ENCODE results near the gene IP6K1. TPM values are rescaled to one million over a fixed set of nuclear protein-coding genes. Genes with fewer than 3 reads are reported as not detected.

IP6K1 gene
- total RNA-seq, 1 donor: 47.9 TPM

GRCh38 chr3:49807431-49808114 is 21.2 kb upstream of the IP6K1 start:
- DNase-seq (ENCODE audit: low read depth): no peak
- TF ChIP-seq, protein P1, sequence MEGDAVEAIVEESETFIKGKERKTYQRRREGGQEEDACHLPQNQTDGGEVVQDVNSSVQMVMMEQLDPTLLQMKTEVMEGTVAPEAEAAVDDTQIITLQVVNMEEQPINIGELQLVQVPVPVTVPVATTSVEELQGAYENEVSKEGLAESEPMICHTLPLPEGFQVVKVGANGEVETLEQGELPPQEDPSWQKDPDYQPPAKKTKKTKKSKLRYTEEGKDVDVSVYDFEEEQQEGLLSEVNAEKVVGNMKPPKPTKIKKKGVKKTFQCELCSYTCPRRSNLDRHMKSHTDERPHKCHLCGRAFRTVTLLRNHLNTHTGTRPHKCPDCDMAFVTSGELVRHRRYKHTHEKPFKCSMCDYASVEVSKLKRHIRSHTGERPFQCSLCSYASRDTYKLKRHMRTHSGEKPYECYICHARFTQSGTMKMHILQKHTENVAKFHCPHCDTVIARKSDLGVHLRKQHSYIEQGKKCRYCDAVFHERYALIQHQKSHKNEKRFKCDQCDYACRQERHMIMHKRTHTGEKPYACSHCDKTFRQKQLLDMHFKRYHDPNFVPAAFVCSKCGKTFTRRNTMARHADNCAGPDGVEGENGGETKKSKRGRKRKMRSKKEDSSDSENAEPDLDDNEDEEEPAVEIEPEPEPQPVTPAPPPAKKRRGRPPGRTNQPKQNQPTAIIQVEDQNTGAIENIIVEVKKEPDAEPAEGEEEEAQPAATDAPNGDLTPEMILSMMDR (IDR thresholded peaks at IDR 0.05; ENCODE audit: insufficient read depth, low read depth, low read length): no peak
- H3K4me3 ChIP-seq (ENCODE audit: low read depth, low read length): no peak overlapping the region

DNA sequence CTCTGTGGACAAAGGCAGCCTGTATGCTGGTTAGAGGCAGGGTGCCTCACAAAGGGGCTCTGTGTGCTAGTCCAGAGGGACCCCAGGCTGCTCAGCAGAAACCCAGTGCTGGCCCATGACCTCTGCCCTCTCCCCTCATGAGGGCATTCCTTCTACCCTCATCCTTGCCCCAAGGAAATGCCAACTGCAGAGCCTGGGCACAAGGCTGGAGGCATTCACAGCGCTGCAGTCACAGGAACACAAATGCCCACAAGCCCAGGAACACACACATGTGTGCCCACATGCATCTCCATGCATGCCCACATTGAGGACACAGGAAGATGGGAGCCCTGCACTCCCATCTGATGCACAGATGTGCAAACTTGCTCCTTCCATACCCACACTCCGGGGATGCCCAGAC is 20.5 kb upstream of the IP6K1 start:
- no peak overlapping the region for H3K4me3 ChIP-seq (ENCODE audit: low read depth, low read length)
- TF ChIP-seq, protein P1 (IDR thresholded peaks at IDR 0.05; ENCODE audit: insufficient read depth, low read depth, low read length): no peak
- DNase-seq (ENCODE audit: low read depth): no peak

DNA sequence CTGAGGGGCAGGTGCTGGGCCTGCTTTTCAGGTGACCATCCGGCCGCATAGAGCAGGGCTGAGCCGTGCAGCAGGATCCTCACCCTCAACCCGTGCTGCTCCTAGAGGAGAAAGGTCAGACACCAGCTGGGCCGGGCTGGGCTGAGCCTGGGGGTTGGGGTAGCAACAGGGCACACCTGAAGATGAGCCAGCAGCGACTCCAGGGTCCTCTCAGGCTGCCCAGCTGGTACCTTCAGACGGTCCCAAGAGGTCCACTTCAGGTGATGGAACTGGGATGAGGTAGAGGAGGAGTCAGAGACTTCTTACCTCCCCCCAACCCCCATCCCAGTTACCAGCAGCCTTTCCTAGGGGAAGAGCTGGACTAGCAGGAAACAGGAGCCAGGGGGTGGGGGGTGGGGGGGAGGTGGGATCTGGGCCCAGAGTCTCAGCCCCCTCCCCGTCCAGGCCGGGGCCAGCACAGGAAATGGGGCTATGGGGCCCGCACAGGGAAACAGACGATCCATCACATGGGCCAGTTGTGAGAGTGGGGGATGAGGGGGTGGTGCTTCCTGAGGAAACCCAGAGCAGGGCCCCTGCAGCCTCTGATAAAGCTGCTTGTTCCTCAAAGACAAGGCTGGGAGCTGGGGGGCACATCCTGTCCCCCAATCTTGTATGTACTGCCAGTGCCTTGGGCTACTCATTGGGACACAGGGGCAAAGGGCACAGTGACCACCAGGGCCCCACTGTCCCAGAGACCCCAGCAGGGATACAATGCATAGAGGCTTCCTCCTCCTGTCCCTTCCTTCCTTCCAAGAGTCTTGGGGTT is 19.8 kb upstream of the IP6K1 start:
- TF ChIP-seq, protein P1 (IDR thresholded peaks at IDR 0.05; ENCODE audit: insufficient read depth, low read depth, low read length): no peak
- DNase-seq (ENCODE audit: low read depth): peak; percentile 61
- no peak overlapping the region for H3K4me3 ChIP-seq (ENCODE audit: low read depth, low read length)

DNA sequence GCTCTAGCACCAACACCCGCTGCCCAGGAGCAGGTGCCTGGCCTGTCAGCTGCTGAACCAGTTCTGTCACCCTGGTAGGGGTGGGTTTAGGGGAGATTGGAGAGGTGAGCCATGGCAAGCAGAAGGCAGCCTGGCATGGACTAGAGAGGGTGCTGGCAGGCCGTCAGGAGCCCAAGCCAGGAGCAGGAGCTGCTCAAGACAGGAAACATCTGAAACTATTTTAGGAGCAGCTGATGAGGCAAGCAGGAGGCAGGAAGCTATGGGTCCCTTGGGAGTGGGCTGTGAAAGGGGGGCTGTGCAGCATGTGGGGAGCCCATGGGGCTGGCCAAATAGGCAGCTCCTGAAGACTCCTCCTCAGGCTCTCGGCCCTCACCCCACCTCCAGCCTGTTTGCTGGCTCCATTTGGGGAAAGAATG is 19.0 kb upstream of the IP6K1 start:
- peak; percentile 84 for DNase-seq (ENCODE audit: low read depth)
- TF ChIP-seq, protein P1 (IDR thresholded peaks at IDR 0.05; ENCODE audit: insufficient read depth, low read depth, low read length): no peak
- no peak overlapping the region for H3K4me3 ChIP-seq (ENCODE audit: low read depth, low read length)

DNA sequence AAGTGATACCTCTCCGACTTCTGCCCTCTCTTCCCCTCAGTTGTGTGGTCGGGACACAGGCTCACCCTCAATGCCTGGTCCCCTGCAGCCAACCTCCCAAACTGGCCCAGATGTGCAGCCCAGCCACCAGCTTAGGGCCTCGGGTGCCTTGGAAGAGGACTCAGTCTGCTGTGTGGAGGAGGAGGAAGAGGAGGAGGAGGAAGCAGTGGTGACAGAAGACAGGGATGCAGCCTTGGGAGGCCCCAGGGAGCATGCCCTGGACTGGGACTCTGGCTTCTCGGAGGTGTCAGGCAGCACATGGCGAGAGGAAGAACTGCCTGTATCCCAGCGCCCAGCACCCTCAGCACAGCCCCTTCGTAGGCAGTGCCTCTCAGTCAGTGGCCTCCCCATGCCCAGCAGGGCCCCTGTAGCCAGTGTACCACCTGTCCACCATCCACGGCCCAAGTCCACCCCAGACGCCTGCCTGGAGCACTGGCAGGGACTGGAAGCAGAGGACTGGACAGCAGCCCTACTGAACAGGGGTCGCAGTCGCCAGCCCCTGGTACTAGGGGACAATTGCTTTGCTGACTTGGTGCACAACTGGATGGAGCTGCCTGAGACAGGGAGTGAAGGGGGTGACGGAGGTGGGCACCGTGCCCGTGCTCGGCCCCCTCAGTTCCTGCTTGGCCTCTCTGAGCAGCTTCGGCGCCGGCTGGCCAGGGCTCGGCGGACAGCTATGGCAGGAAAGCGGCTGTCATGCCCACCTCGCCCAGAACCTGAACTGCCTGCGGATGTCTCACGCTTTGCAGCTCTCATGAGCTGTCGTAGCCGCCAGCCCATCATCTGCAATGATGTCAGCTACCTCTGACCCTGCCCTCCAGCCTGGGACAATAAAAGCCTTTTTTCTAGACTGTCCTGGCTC is 18.0 kb upstream of the IP6K1 start:
- H3K4me3 ChIP-seq (ENCODE audit: low read depth, low read length): peak overlapping the region; percentile 93
- no peak for DNase-seq (ENCODE audit: low read depth)
- TF ChIP-seq, protein P1 (IDR thresholded peaks at IDR 0.05; ENCODE audit: insufficient read depth, low read depth, low read length): no peak

DNA sequence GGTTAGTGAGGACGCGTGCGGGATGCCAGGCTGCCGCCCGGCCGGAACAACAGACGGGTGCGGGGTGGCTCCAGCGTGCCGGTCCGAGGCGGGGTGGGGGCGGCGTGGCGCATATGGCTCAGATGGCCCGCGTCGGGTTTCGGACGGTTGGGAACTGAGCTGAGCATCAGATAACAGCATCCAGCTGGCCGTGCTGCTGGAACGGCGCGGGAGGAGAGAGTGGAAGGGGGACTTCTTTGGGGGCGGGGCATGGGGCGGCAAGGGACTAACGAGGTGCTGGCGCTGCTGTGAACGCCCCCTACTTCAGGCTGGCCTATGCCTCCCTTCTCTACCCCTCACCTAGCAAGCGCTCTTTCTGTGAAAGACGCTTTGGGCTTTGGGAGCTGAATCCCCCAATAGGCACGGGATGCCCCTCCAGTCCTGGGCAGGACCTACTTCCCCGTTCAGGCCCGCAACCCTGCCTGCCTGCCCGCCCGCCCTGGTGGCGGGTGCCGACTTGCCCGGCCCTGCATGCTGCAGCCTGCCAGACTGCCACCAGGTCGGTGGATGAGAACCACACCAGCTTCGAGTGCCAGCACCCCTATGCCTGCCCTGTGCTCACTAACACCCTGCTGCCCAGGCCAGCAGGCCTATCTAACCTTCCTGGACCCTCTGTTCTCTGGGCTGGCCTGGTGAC is 17.3 kb upstream of the IP6K1 start:
- TF ChIP-seq, protein P1 (IDR thresholded peaks at IDR 0.05; ENCODE audit: insufficient read depth, low read depth, low read length): no peak
- H3K4me3 ChIP-seq (ENCODE audit: low read depth, low read length): peak overlapping the region; percentile 93
- DNase-seq (ENCODE audit: low read depth): no peak

Measured in fibroblast of villous mesenchyme (primary cell).